Measurements from ENCODE around the gene AP1M2. TPM values are rescaled to one million over a fixed set of nuclear protein-coding genes. Genes with fewer than 3 reads are reported as not detected.

The AP1M2 gene
- total RNA-seq, 1 experiment from 2014 or later, result 10.1 TPM

- ChIA-PET CTCF (no interaction called here), POLR2A (no interaction called here)
- intact Hi-C loops (cut with micrococcal nuclease; ENCODE audit: unreplicated experiment) (loop anchor here (5.0 kb wide), 1 partner anchor 128 kb away; no protein-coding TSS in a partner anchor), in situ Hi-C loops (cut with HindIII; ENCODE audit: low pct_unique_long_range_greater_than_20kb, low sequenced_read_pairs) (no loop called here)
- peak; percentile 88 for DNase-seq (ENCODE audit: low read depth, low spot score)
- Histone ChIP-seq H3K4me1 (ENCODE audit: control insufficient read depth, insufficient read depth, low read length) (peaks cover 23% of the 10 kb centered on the region), H3K27me3 (ENCODE audit: control insufficient read depth, insufficient read depth, low read length) (no peaks in the 10 kb centered on the region), H3K9me3 (ENCODE audit: control insufficient read depth, insufficient read depth, low read depth, low read length) (no peaks in the 10 kb centered on the region), H3K36me3 (ENCODE audit: control insufficient read depth, insufficient read depth, low read length) (no peaks in the 10 kb centered on the region), H3K27ac (ENCODE audit: low read length) (peak within 1 kb of the TSS; percentile 89), H3K4me3 (ENCODE audit: low read depth in 2 of 2, low read length in 2 of 2) (peak within 1 kb of the TSS; percentile 60 to 69)
- TSS peak; percentile 97 for BruUV-seq (replicated peaks)
- 0 out of 2 replicates have a peak, but pooled peaks have one; percentile 13 for TF ChIP-seq SIN3A (IDR thresholded peaks at IDR 0.05; ENCODE audit: borderline replicate concordance, insufficient read depth, low read depth, low read length)
- TF ChIP-seq POLR2AphosphoS5 (IDR thresholded peaks at IDR 0.05; ENCODE audit: low read depth, low read length), result peak; percentile 62; the same call in 1 of the 2 replicates
- TF ChIP-seq CTCF (IDR thresholded peaks at IDR 0.05), result no peak
- TF ChIP-seq TCF7L2 (IDR thresholded peaks at IDR 0.05; ENCODE audit: low read depth, low read length), result no peak
- peak; percentile 92 for ATAC-seq
These were observed 18.1 kb downstream of the AP1M2 start, which contains the start of gene CDKN2D for GRCh38 chr19:10568826-10569651. Gene CDKN2D, minus strand, starts transcription at chr19:10568979. Its CDS starts 326 bp downstream, at chr19:10568653.

GRCh38 chr19:10568062-10568825 lies 18.9 kb downstream of the AP1M2 start:
- peaks cover 23% of the 10 kb centered on the region for H3K4me1 ChIP-seq (ENCODE audit: control insufficient read depth, insufficient read depth, low read length)
- POLR2A ChIA-PET, result interaction anchor here (0.9 kb wide), 1 partner anchor 168 kb away, joined by 3 read pairs; no protein-coding TSS in a partner anchor
- no peaks in the 10 kb centered on the region for H3K36me3 ChIP-seq (ENCODE audit: control insufficient read depth, insufficient read depth, low read length)
- TF ChIP-seq POLR2AphosphoS5 (IDR thresholded peaks at IDR 0.05; ENCODE audit: low read depth, low read length) (no peak), REST (IDR thresholded peaks at IDR 0.05; ENCODE audit: insufficient read depth in 1 of 2, low read depth in 2 of 2, low read length in 1 of 2) (no peak), SIN3A (IDR thresholded peaks at IDR 0.05; ENCODE audit: borderline replicate concordance, insufficient read depth, low read depth, low read length) (0 out of 2 replicates have a peak, but pooled peaks have one; percentile 36), TCF7L2 (IDR thresholded peaks at IDR 0.05; ENCODE audit: low read depth, low read length) (no peak), CTCF (IDR thresholded peaks at IDR 0.05) (no peak)
- H3K27ac ChIP-seq (ENCODE audit: low read length), result peak overlapping the region; percentile 65
- peak overlapping the region; percentile 60 to 69 for H3K4me3 ChIP-seq (ENCODE audit: low read depth in 2 of 2, low read length in 2 of 2)
- intact Hi-C loops (cut with micrococcal nuclease; ENCODE audit: unreplicated experiment), result loop anchor here (5.0 kb wide), 1 partner anchor 129 kb away; no protein-coding TSS in a partner anchor
- CTCF ChIA-PET, result interaction anchor here (0.8 kb wide), 1 partner anchor 52 kb away, joined by 4 read pairs; no protein-coding TSS in a partner anchor
- no peaks in the 10 kb centered on the region for H3K27me3 ChIP-seq (ENCODE audit: control insufficient read depth, insufficient read depth, low read length)
- DNase-seq (ENCODE audit: low read depth, low spot score) (no peak), ATAC-seq (peak; percentile 34)
- H3K9me3 ChIP-seq (ENCODE audit: control insufficient read depth, insufficient read depth, low read depth, low read length), result no peaks in the 10 kb centered on the region
- in situ Hi-C loops (cut with HindIII; ENCODE audit: low pct_unique_long_range_greater_than_20kb, low sequenced_read_pairs), result no loop called here
- BruUV-seq (replicated peaks), result no TSS peak
